A549 (cell line): ENCODE results near the gene THAP7.

Source experiments
- CTCF ChIP-seq: fragments of >200 bp; sonication (Bioruptor Twin); formaldehyde crosslinking; IDR thresholded peaks from 3 replicates; pipeline ENCODE4 v1.5.1; 2016
- ESRRA ChIP-seq: fragments of 150-350 bp; IDR thresholded peaks from 2 replicates; pipeline ENCODE4 v1.6.1; 2014; ENCODE audit warnings: mild to moderate bottlenecking, low read length, borderline replicate concordance
- KDM5A ChIP-seq: fragments of 200-600 bp; sonication (generic); IDR thresholded peaks from 2 replicates; pipeline ENCODE4 v1.6.1; 2016; ENCODE audit warnings: antibody characterized with exemption, mild to moderate bottlenecking
- MAFK ChIP-seq: fragments of 450-650 bp; IDR thresholded peaks from 2 replicates; pipeline ENCODE4 v1.6.1; 2014; ENCODE audit not compliant: partially characterized antibody

GRCh38 chr22:21026783-21027692, 25.1 kb upstream of the THAP7 start:
- TF ChIP-seq MAFK (no peak), CTCF (no peak), ESRRA (no peak), KDM5A (no peak)
